Left ventricle myocardium inferior (tissue), 1 donor: ENCODE measurements around the gene NBL1. TPM values are rescaled to one million over a fixed set of nuclear protein-coding genes. Genes with fewer than 3 reads are reported as not detected.
A peak's percentile ranks its signal among the peaks of the same experiment; 100 is the strongest.

Experiments used
- DNase-seq: peaks from one replicate; pipeline ENCODE4 v3.0.0-alpha.2; 2020
- H3K27ac ChIP-seq: fragments of 200-600 bp; replicated peaks from 2 replicates; pipeline ENCODE4 v1.8.0; 2021
- H3K27me3 ChIP-seq: fragments of 200-600 bp; 2 replicates; pipeline ENCODE4 v1.8.0; 2021; ENCODE audit warnings: low read depth
- H3K36me3 ChIP-seq: fragments of 200-600 bp; 2 replicates; pipeline ENCODE4 v1.8.0; 2021
- H3K4me1 ChIP-seq: fragments of 200-600 bp; 2 replicates; pipeline ENCODE4 v1.8.0; 2021
- H3K4me3 ChIP-seq: fragments of 200-600 bp; 2 replicates; pipeline ENCODE4 v1.8.0; 2021; ENCODE audit warnings: mild to moderate bottlenecking, moderate library complexity
- H3K9me3 ChIP-seq: fragments of 200-600 bp; replicated peaks from 2 replicates; pipeline ENCODE4 v1.8.0; 2021
- CTCF ChIP-seq: fragments of 200-600 bp; IDR thresholded peaks from 2 replicates; pipeline ENCODE4 v1.8.0; 2021; ENCODE audit warnings: antibody characterized with exemption, mild to moderate bottlenecking, borderline replicate concordance
- intact Hi-C: fragments of 100-400 bp; cut with micrococcal nuclease; formaldehyde crosslinking; loops from one replicate; pipeline ENCODE4 v1.11.0; 2022
- total RNA-seq: library from RNA; stranded (reverse); fragmentation: NEBNext Ultra II Directional; extraction: Animal tissue kit (Norgen Biotek cat#: 25700); gene quantifications from one replicate; pipeline ENCODE4 v1.2.1, GENCODE V29; 2021
- donor health status: DM: no; HTN: yes; CAD: no; lungs with severe emphysema.

The NBL1 gene
- total RNA-seq, 1 donor from 2014 or later, result 30.0 TPM

- no peaks in the 10 kb centered on the region for H3K36me3 ChIP-seq
- H3K4me1 ChIP-seq, result peaks cover 91% of the 10 kb centered on the region
- no peak for TF ChIP-seq CTCF
- peak overlapping the region; percentile 92 for H3K27ac ChIP-seq
- no peak for DNase-seq
- H3K27me3 ChIP-seq, result peaks cover 2% of the 10 kb centered on the region
- intact Hi-C loops, result loop anchor here (5.0 kb wide), 1 partner anchor 301 kb away; no protein-coding TSS in a partner anchor
- H3K4me3 ChIP-seq, result peak overlapping the region; percentile 87
- no peaks in the 10 kb centered on the region for H3K9me3 ChIP-seq
Observed at GRCh38 chr1:19648239-19648638, 4.1 kb downstream of the NBL1 start.

GRCh38 chr1:19648689-19649088 is 4.6 kb downstream of the NBL1 start:
- Histone ChIP-seq H3K4me3 (no peak overlapping the region), H3K36me3 (no peaks in the 10 kb centered on the region), H3K9me3 (no peaks in the 10 kb centered on the region), H3K27me3 (no peaks in the 10 kb centered on the region), H3K4me1 (peaks cover 91% of the 10 kb centered on the region), H3K27ac (peak overlapping the region; percentile 92)
- DNase-seq, result no peak
- intact Hi-C loops, result loop anchor here (5.0 kb wide), 1 partner anchor 301 kb away; no protein-coding TSS in a partner anchor
- TF ChIP-seq CTCF, result peak; percentile 31

- Histone ChIP-seq H3K4me3 (peak overlapping the region; percentile 40), H3K27me3 (no peaks in the 10 kb centered on the region), H3K36me3 (no peaks in the 10 kb centered on the region), H3K4me1 (peaks cover 90% of the 10 kb centered on the region), H3K9me3 (no peaks in the 10 kb centered on the region), H3K27ac (peak overlapping the region; percentile 83)
- intact Hi-C loops, result no loop called here
- no peak for DNase-seq
- TF ChIP-seq CTCF, result no peak
Observed at GRCh38 chr1:19650416-19651140, 6.5 kb downstream of the NBL1 start.

GRCh38 chr1:19651141-19651737 is 7.1 kb downstream of the NBL1 start:
- H3K4me3 ChIP-seq, result peak overlapping the region; percentile 40

GRCh38 chr1:19654386-19654785 is 10.3 kb downstream of the NBL1 start:
- Histone ChIP-seq H3K4me1 (peaks cover 59% of the 10 kb centered on the region), H3K4me3 (no peak overlapping the region), H3K27me3 (no peaks in the 10 kb centered on the region), H3K9me3 (no peaks in the 10 kb centered on the region), H3K27ac (no peak overlapping the region), H3K36me3 (peaks cover 9% of the 10 kb centered on the region)
- intact Hi-C loops, result no loop called here
- TF ChIP-seq CTCF, result no peak
- no peak for DNase-seq

More at GRCh38 chr1:19651141-19651737, 7.1 kb downstream of the NBL1 start:
- TF ChIP-seq CTCF, result peak; percentile 87
- Histone ChIP-seq H3K9me3 (no peaks in the 10 kb centered on the region), H3K27ac (peak overlapping the region; percentile 83), H3K4me1 (peaks cover 89% of the 10 kb centered on the region), H3K27me3 (no peaks in the 10 kb centered on the region), H3K36me3 (peaks cover 5% of the 10 kb centered on the region)
- DNase-seq, result peak; percentile 59
- intact Hi-C loops, result no loop called here
